Measurements from ENCODE around the gene RPL22L1.
"Not testable (repeated sequence)": the region's sequence is repeated elsewhere in the genome, so short reads cannot be mapped to it uniquely, and the experiment has no call there.

RPL22L1 gene

GRCh38 chr3:170877311-170877710 lies 7.3 kb upstream of the RPL22L1 start:
- not testable (repeated sequence) for DNase-seq (ENCODE audit: low spot score)

GRCh38 chr3:170876537-170876936 lies 6.5 kb upstream of the RPL22L1 start:
- no peak for DNase-seq (ENCODE audit: low spot score)

GRCh38 chr3:170869239-170869590 lies 780 bp downstream of the RPL22L1 start:
- no peak for DNase-seq (ENCODE audit: low spot score)

- no peak for DNase-seq (ENCODE audit: low spot score)
These were observed 1.3 kb downstream of the RPL22L1 start for GRCh38 chr3:170868577-170869238.

GRCh38 chr3:170867143-170867937 lies 2.7 kb downstream of the RPL22L1 start:
- DNase-seq (ENCODE audit: low spot score) = peak; percentile 16

GRCh38 chr3:170866499-170866898 lies 3.5 kb downstream of the RPL22L1 start:
- no peak for DNase-seq (ENCODE audit: low spot score)

- DNase-seq (ENCODE audit: low spot score) = no peak
These were observed 4.5 kb downstream of the RPL22L1 start for GRCh38 chr3:170865209-170866094.

- no peak for DNase-seq (ENCODE audit: low spot score)
These were observed 5.3 kb downstream of the RPL22L1 start for GRCh38 chr3:170864525-170865208.

- DNase-seq (ENCODE audit: low spot score) = no peak
These were observed 6.2 kb downstream of the RPL22L1 start for GRCh38 chr3:170863816-170864215.

- no peak for DNase-seq (ENCODE audit: low spot score)
These were observed 7.2 kb downstream of the RPL22L1 start for GRCh38 chr3:170862618-170863374.

GRCh38 chr3:170858599-170858998 lies 11.4 kb downstream of the RPL22L1 start:
- no peak for DNase-seq (ENCODE audit: low spot score)

GRCh38 chr3:170852324-170852723 lies 17.7 kb downstream of the RPL22L1 start:
- no peak for DNase-seq (ENCODE audit: low spot score)

GRCh38 chr3:170848292-170848917 lies 21.6 kb downstream of the RPL22L1 start:
- DNase-seq (ENCODE audit: low spot score) = no peak

GRCh38 chr3:170844377-170844776 lies 25.6 kb downstream of the RPL22L1 start:
- no peak for DNase-seq (ENCODE audit: low spot score)

GRCh38 chr3:170840291-170840859 lies 29.6 kb downstream of the RPL22L1 start:
- peak; percentile 13 for DNase-seq (ENCODE audit: low spot score)

- no peak for DNase-seq (ENCODE audit: low spot score)
These were observed 30.4 kb downstream of the RPL22L1 start for GRCh38 chr3:170839518-170840100.

GRCh38 chr3:170836491-170836890 lies 33.5 kb downstream of the RPL22L1 start:
- no peak for DNase-seq (ENCODE audit: low spot score)

GRCh38 chr3:170835336-170835735 lies 34.7 kb downstream of the RPL22L1 start:
- peak; percentile 20 for DNase-seq (ENCODE audit: low spot score)

GRCh38 chr3:170830580-170830979 lies 39.4 kb downstream of the RPL22L1 start:
- DNase-seq (ENCODE audit: low spot score) = no peak

All from Ammon's horn (tissue), 1 donor.